NCI-H2227 (cell line): Measurements from ENCODE around the gene GPR179.

Source experiments
- DNase-seq: peaks from one replicate; lab custom pipeline; 2025; ENCODE audit not compliant: unreplicated experiment; lab: John Stamatoyannopoulos, UW

Gene GPR179

GRCh38 chr17:38349097-38349730, 5.5 kb upstream of the GPR179 start:
- DNase-seq = peak; percentile 92

DNA sequence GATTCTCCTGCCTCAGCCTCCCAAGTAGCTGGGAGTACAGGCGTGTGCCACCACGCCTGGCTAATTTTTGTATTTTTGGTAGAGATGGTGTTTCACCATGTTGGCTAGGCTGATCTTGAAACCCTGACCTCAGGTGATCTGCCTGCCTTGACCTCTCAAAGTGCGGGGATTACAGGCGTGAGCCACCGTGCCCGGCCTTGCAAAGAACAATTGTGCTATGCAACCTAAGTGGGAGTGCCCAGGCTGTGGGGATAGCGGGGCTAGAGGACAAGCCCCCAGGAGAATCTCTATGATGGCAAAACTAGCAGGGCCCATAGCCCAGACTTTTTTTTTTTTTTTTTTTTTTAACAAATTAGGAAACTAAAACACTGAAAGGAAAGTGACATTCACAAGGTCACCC, 2.0 kb upstream of the GPR179 start:
- DNase-seq = no peak

DNA sequence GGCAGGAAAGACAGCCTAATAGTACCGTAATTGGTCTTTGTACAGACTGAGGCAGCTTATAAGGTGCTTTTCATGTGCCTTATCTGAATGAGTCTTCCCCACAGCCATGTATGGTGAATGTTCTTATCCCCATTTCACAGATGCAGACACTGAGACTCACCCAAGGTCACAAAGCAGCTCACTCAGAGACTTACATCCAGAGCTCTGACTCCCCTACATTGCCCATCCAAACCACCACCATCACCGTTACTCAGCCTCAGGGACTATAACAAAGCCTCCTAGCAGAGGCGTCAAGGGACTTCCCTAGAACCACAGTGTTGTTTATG, 627 bp upstream of the GPR179 start:
- DNase-seq = no peak

- DNase-seq = no peak
Observed at GRCh38 chr17:38342886-38343607, 709 bp downstream of the GPR179 start.

- peak; percentile 82 for DNase-seq
Observed at GRCh38 chr17:38341035-38341721, 2.6 kb downstream of the GPR179 start.

DNA sequence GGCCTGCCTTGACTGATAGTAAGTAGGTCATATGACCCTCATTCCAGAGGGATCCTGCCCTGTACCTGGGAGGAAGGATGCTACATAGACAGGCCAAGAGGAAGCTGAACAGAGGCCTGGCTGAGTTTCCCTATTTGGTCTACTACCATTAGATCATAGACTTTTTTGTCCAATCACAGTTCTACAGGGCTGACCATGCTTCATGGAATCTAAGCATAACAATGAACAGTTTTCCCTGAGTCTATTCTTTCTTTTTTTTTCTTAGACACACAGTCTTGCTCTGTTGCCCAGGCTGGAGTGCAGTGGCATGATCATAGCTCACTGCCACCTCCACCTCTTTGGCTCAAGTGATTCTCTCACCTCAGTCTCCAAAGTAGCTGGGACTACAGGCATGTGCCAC, 3.9 kb downstream of the GPR179 start:
- no peak for DNase-seq

DNA sequence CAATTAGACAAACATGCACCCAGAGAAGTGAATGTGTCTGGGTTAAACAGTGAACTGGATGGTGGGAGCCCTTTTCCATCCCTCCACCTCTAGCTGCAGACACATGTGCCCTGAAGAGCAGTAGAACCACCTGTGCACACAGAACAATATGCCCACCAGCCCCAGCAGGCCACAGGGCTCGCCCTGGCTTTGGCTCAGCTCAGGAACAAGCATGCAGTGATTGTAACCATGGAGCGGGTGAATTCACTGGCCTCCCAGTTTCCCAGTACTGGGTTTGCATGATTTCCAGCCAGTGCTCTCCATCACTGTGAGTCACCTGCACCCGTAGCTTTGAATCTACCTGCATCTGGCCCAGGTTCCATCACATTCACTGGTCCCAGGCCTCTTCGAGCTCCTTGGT, 5.2 kb downstream of the GPR179 start:
- DNase-seq = no peak

DNA sequence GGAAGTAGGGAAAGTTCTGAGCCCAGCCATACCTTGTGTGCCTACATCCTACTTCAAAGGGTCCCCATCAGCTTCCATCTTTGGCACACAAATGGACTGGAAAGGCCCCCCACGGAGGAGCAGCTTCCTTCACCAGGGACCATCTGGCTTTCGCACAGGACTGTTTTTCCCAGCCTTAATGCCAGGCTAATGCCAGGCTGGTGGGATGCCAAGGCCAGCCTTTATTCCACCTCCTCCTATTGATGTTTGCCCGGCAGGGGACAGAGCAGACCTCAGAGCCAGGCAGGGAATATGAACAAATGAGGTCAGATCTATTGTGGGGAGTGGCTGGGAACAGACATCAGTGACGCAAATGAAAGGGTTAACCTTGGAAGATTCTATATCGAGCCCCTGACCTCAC, 5.7 kb downstream of the GPR179 start:
- DNase-seq = no peak

- no peak for DNase-seq
Observed at GRCh38 chr17:38336838-38337237, 6.9 kb downstream of the GPR179 start.

DNA sequence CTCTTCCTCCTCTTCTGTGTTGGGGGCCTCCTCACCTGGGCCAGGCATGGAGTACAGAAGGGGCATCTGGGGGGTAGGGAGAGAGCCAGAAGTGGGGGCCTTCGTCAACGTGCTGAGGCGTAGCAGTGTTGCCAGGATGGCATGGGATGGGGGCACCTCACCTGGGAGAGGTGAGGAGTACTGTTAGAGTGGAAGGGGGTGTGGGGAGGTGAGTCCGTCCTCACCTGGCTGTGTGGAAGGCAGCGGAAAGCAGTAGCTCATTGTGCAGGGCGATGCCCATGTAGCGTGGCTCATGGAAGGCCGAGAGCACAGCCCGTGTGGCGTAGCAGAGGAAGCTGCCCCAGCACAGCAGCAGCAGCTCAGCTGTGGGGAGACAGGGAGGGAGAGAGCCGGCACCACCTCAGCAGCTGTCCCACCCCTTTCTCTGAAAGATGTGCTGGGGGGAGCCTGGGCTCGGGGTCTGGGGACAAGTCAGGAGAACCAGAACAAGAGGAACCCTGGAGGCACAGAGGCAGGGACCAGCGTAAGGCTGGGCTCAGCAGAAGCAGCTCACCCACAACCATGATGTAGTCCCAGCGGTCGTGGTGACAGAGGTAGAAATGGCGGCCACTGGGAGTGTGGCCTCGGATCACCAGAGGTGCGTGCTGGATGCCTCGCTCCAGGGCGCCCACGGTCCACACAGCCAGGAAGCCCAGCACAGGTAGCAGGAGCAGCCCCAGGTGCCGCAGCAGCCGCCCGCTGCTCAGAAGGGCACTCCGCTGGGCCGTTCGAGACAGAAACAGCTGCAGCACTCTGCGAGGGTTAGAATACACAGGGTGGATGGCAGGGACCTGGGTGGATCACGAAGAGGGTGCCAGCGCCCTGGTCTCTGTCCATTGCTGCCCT, 9.0 kb downstream of the GPR179 start:
- no peak for DNase-seq

GRCh38 chr17:38333635-38334295, 10.0 kb downstream of the GPR179 start:
- DNase-seq = peak; percentile 51

DNA sequence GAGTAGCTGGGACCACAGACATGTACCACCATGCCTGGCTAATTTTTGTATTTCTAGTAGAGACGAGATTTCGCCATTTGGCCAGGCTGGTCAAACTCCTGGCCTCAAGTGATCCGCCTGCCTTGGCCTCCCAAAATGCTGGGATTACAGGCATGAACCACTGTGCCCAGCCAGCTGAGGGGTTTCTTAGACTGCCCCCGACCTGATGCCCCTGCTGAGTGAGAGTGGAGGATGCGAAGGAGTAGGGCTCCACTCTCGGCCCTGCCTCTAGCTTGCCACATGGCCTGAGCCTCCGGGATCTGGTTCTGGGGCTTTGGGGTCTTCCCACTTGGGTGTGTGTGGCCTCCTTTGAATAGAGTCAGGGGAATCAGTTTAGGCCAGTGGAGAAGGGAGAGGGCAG, 11.0 kb downstream of the GPR179 start:
- DNase-seq = no peak

DNA sequence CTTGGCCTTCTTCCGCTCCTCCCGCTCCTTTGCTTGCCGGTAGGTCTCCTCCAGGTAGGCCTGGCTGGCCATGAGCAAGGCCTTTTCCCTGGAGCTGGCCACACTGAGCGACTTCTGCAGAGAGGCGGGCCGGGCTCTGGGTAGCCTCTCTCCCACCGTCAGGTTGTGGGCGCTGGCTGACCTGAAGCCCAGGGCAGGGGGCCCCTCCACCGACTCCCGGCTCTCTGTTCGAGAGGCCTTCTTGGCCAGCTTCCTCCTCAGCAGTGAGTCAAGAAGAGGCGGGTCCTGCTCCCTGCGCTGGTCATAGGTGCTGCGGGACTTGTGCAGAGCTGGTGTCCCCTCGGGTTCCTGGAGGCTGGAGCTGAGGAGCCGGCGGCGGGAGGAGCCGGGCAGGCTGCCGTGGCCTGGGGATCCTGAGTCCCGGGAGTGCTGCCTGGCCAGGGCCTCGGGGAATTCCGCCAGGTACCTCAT, 12.8 kb downstream of the GPR179 start:
- no peak for DNase-seq

GRCh38 chr17:38329808-38330730, 13.7 kb downstream of the GPR179 start:
- DNase-seq = no peak

- no peak for DNase-seq
Observed at GRCh38 chr17:38329284-38329683, 14.5 kb downstream of the GPR179 start.

DNA sequence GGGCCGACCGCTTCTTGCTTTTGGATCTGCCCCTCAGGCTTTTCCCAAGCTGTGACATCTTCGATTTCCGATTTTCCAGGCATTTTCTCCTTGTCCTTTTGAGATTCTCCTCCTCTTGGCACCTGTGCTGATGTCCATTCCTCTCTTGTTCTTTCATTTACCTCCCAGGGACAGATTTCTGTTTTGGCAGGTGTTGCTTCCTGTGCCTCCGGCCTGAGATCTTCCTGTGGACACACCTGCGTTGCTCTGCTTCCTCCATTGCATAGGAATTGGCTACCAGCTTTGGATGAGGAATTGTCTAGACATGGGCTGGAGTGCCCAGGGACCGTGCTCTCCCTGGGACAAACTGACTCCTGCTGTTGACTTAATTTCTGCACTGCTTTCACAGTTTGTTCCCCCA, 15.1 kb downstream of the GPR179 start:
- no peak for DNase-seq

DNA sequence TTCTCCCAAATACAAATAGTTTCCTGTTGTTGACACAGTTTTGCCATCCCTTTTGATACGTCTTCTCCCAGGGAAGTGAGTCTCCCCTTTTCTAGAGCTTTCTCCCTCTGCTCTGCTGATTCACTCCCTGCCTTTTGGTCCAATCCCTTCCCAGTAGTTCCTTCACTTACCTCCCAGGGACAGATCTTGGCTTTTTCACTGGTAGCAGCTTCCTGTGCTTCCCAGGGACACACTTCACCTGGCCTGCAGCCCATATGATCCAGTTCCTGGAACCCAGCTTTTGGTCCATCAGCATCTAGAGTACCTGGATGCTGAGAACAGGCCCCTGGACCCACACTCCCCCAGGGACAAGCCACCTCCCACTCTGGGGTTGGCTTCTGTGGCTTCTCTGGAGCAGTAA, 15.8 kb downstream of the GPR179 start:
- DNase-seq = no peak

GRCh38 chr17:38326996-38327792, 16.6 kb downstream of the GPR179 start:
- DNase-seq = no peak
